Dedifferentiated amniotic fluid mesenchymal stem cell (primary cell): ENCODE measurements around the gene DLG4.

ENCODE experiments used
- DNase-seq: peaks from one replicate; pipeline ENCODE4 v3.0.0-alpha.2; 2016; ENCODE audit errors: extremely low spot score

DLG4 gene

DNA sequence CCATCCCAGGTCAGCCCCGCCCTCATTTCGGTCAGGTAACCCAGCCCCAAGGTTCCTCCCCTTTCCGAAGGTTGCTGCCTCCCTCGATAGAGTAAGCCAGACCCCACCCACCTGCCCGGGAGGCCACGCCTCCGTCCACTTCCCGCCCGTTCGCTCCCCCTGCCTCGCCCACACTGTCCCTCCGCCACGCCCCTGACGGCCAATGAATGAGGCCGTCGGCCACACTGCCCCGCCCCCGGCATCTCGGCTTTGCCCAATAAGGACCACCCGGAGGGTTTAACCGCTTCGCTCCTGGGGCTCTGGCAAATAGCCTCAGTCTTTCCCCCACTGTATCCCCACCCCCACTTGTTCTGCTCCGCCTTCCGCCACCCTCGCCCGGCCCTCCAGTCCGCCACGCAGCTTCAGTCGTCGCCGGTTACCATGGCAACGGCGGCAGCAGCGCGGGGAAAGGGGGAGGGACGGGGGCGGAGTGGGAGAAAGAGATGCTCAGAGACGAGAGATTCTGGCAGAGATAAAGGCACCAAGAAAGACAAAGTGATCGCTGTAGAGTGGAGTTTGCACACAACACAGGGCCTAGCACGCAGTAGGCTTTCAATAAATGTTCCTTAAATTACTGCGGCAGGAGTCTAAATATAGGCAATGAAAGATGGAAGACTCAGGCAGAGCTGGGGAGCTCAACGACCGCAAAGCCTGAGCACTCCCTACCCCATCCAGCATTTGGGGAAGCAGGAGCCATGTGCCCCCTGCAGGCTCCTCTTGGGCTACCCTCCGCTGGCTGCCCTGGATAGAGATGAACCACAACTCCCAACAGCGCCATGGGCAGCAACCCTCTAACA lies 5.1 kb downstream of the DLG4 start:
- peak; percentile 94 for DNase-seq

DNA sequence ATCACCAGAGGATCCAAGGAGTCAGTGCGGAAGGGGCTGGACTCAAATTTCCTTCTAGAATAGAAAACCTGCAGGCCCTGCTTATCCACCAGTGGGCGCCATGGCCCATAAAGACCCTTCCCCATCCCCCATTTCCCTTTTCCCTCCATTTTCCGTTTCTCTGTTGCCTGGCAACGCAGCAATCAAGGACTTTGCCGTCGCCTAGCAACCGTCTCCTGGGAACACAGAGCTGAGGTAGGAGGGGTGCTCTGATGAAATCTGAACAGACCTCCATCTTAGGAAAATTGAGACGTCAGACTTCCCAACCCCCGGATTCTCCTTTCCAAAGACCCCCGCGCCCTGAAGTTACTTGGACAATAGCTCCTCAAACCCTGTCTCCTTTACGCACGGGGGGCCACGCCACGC lies 5.7 kb downstream of the DLG4 start:
- peak; percentile 21 for DNase-seq

DNA sequence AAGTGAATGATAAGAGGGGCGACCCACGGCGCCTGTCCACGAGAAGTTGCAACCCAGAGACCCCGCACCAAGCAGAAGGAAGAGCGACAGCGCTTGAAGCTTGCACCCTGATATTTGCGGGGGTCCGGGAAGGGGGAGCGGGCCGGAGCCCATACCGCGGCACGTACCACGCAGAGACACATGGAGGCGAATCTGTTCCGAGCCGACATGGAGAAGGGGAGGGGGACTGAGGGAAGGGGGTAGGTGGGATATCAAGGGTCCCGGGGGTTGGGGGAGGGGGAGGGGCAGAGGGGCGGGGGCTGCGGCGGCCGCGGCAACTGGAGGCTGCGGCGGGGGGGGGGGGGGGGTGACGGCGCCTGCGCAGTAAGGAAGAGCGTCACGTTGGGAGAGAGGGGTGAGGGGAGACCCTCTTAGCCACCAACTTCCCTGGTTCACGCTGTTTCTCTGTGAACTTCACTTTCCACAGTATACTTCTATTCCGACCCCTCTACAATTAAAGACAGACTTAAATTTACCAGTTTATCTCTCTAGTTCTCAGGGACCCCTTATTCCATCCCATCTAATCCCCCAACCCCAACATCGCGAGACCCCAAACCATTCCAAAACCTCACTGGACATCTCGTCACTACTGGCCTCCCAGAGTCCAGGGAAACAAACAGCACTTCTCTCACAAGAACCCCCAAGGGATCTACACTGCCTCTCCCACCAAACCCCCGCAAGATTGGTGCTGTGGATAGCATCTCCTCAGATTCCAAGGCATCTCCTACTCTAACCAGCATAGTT lies 8.0 kb downstream of the DLG4 start:
- no peak for DNase-seq

DNA sequence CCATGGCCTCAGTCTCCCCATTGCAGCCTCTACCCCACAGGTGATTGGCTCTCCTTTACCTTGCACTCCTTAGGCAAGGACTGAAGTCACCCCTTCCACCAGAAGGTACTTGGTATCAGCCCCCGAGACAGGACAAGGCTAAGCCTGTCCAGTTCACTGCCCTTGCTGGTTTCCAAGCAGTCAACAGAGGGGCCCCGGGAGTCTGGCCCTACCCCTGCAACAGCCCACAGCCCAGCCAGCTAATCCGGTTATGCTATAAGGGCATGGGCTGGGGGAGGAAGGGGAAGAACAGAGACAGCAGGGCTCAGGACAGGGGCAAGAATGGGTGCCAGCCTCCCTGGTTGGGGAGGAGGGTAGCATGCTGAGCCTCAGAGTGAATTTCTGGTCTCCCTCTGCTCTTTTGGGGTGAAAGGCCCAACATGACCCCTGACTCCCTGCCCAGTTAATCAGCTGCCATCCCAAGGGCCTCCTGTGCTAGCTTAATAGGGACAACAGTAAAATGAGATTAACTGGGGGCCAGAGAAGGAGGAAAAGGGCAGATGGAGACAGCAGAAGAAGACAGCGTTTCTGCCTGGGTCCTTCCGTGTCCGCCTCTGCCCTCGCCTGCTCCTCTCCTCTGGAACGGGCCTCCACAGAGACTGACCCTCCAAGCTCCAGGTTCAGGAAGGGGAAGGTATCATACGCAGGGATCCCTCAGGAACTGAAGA lies 10.7 kb downstream of the DLG4 start:
- DNase-seq = no peak

DNA sequence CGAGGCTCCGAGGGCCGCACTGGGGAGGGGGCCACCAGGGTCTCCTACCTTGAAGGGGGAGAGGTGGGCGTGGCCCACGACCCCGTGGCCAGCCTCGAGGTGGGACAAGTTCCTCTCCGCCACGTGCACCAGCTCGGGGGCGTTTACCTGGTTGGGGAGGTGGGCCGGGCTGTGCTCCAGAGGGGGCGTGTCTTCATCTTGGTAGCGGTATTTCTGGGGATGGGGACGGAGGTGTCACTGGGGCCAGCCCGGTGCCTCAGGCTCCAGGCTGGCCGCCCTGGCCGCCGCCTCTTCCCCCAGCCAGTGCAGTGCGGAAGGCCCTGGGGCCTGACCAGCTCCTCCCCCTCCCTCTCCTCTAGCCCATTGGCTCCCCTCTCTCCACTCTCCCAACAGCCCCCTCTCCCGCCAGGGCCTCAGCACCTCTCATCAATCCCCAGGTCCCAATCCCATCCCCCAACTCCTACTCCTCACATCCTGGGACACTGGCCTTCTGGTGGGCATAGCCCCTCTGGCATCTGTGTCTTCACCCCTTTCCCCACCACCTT lies 11.5 kb downstream of the DLG4 start:
- no peak for DNase-seq

DNA sequence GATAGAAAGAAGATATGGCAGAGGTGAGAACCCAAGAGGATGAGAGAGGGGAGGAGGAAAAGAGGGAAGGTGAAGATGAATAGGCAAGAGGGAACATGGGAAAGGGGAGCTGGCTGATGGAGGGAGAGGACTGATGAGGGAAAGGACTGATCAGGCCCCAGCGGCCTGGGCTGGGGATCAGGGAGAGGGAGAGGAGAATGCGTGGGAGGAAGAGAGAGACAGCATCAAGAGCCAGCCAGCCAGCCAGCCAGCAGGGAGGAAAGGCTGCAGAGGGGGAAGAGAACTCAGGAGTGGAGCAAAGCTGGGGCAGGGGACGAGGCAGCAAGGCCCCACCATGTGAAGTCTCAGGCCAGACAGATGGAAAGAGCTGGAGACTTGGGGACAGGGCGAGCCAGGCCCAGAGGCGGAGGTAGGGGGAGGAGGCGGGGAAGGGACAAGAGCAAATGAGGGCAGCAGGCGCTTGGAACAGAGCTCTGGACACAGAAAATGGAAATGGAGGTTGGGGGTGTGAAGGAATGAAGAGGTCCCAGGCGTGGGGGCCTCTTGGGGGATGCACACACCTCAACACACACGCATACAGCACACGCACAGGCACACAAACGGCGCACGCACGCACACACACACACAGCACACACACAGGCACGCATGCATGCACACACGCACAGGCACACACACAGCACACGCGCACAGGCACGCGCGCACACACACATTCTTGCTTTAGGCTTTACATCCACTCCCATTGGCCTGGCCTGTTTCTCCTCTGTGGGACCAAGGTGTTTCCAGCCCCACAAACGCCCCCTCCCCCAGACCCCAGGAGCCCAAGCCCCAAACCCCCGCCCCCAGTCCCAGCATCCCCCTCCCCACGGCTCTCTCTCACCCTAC lies 12.3 kb downstream of the DLG4 start:
- DNase-seq = no peak

DNA sequence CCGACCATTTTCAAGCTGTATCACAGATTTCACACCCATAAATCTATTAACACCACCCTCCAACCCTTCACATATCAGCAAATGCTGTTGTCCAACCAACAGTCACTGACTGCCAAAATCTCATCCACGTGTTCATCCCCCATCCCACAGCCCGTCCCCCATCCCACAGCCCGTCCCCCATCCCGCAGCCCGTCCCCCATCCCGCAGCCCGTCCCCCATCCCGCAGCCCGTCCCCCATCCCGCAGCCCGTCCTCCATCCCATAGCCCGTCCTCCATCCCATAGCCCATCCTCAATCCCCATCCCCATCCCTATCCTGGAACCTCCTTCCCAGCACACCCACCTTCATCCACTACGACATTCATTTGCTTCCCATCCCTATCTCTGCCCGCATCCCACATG lies 14.1 kb downstream of the DLG4 start:
- DNase-seq = no peak

DNA sequence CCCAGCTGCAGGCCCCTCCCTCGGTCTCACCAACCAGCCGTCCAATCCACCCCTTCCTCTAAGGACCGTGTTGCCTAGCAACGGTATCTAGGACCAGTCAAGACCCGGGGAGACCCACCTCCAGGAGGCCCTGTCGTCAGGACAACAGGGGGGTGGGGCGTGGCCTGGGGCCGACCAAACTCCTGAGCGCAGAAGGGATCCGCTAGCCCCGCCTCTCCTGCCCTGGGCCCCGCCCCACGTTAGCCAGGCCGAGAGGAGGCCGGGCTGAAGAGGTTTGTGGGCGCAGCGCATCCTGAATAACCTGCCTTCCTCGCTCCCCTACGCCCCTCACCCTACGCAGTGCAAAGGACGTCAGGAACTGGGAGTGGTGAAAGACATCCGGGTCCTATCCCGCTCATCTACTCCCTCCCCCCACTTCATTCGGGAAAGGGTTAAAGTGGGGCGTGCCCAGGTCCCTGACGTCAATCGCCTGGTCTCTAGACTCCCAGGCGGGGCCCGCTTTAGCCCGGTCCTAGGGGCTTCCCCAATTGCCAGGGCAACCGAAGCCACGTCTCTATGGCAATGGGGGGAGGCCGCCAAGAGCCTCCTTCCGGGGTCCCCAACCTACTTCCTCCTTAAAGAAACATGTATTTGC lies 14.7 kb downstream of the DLG4 start:
- no peak for DNase-seq

DNA sequence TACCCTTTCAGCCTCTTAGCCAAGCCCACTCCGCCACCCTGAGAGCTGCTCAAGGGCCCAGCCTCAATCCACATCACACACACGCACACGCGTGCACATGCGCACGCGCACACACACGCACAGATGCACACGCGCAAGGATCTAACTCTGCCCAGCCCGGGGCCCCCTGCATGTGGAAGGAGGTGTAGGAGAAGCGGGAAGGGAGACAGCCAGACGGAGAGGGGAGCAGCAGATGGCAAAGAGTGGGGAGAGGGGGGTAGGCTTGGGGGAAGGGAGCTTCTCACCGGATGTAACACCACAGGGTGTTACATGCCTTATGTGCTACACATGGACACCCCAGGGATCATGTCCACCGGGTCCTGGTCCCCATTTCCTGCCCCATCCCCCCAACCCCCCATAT lies 15.3 kb downstream of the DLG4 start:
- no peak for DNase-seq

DNA sequence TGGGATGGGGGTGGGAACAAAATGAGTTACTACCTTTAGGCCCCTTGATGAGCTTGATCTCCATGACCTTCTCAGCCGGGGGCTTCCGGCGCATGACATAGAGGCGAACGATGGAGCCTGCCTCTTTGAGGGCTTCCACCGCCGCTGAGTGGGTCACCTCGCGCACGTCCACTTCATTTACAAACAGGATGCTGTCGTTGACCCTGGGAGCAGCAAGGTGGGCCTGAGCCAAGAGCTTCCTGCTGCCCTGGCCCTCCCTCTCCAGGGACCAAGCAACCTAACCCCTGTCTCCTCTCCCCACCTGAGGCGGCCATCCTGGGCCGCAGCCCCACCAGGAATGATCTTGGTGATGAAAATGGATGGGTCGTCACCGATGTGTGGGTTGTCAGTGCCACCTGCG lies 16.2 kb downstream of the DLG4 start:
- no peak for DNase-seq

DNA sequence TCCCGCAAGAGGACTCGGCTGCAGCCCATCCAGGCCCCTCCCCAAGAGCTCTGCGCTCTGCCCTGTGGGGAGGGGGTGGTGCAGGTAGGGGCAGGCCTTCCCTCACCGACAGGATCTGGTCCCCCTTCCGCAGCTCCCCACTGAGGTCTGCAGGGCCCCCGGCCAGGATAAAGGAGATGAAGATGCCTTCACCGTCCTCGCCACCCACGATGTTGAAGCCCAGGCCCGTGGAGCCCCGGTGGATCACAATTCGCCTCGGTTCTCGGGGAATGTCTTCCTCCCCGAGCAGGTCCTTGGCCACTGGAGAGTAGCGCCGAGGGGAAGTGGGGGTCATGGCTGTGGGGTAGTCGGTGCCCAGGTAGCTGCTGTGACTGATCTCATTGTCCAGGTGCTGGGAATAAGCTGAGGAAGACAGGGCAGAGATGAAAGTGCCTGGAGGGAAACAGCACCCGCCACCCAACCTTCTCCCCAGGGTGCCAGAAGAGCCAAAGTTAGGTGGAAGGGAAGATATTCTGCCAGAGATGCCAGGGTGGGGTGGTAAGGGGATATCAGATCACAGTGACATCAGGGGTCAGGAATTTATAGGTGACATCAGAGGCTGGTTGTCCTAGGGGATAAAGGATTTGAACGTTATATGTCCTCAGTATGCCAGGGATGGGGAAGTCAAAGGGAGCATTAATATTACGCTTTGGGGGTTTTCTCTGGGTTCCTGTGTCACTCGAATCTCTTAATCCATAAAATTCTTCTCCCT lies 22.8 kb downstream of the DLG4 start:
- no peak for DNase-seq

DNA sequence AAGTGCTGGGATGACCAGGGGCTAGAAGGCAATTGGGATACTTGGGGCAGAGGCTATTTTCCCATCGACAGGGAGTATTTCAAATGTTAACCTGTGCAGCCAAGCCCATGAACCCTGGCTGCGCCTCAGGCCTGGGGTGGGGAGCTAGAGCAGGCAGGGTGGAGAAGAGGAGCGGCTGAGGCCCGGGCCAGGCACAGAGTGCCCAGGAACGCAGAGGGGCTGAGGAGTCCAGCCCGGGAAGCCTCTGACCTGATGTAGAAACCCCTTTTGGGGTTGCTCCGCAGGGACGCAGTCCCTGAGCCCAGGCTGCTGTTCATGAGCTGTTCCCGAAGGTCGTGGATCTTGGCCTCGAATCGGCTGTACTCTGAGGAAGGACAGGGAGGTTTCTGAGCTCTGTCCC lies 23.7 kb downstream of the DLG4 start:
- no peak for DNase-seq

DNA sequence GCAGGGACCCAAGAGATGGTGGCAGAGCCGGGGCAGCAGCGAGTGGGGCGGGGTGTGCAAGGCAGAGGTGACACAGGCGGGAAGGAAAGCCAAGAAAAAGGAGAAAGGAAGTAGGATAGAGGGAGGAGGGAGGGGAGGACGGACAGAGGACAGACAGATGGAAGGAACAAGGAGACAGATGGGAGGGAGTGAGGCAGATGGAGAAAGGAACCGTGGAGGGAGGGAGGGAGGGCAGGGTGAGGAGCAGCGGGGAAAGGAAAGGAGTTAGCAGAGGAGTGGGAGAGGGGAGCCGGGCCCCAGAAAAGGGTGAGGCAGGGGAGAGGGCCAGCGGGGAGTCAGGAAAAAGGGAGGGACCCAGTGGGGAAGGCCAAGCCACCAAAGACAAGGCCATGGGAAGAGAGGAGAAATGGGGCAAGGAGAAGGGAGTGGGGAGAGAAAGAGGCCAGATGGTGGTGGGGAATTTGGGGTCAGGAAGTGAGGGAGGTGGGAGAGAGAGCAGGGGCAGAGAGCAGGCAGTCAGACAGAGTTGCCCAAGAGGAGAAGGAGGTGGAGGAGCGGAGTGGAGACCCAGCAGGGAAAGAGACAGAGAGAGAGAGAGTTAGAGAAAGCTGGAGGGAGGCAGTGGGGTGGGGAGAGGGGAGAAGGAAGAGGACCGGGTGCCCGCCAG lies 27.2 kb downstream of the DLG4 start:
- DNase-seq = no peak

DNA sequence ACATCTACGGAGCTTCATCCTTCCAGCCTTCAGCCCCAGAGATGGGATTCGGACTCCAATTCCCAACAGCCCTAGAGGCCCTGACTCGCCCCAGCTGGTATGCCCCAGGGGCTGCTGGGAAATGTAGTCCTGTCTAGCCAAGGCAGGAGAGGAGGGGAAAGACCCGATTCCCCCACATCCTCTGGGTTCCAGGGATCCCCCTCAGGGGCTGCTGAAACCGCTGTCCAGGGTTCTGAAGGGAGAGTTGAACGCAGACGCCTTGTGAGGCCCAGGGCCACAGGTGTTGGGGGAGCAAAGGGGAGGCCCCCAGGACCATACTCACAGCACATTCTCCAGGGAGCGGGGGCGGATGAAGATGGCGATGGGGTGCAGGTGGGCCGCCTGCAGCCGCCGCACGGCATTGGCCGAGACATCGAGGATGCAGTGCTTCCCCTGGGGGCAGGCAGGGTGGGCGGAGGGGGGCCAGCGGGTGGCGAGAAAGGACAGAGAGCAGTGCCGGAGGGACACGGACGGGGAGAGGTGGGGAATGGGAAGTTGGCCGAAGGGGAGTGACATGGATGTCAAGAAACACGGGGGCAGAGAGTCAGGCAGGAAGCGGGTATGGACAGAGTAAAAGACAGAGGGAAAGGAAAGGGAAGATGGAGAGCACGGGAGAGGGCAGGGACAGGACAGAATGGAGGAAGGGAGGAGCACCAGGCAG lies 27.9 kb downstream of the DLG4 start:
- no peak for DNase-seq

DNA sequence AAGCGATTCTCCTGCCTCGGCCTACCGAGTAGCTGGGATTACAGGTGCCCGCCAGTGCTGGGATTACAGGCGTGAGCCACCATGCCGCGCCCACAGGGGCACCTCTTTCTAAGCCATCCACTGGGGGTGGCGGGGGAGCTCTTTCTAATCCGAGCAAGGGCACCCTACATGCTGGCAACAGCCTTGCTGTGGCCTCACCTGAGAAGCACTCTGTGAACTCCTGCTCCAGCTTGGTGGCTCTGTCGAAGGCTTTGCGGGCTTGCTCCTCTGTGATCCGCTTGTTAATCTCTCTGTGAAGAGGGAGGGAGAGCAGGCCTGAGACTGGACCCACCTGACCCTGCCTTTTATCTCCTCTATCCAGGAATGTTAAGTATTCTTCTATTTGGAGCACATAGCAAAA lies 28.6 kb downstream of the DLG4 start:
- no peak for DNase-seq

DNA sequence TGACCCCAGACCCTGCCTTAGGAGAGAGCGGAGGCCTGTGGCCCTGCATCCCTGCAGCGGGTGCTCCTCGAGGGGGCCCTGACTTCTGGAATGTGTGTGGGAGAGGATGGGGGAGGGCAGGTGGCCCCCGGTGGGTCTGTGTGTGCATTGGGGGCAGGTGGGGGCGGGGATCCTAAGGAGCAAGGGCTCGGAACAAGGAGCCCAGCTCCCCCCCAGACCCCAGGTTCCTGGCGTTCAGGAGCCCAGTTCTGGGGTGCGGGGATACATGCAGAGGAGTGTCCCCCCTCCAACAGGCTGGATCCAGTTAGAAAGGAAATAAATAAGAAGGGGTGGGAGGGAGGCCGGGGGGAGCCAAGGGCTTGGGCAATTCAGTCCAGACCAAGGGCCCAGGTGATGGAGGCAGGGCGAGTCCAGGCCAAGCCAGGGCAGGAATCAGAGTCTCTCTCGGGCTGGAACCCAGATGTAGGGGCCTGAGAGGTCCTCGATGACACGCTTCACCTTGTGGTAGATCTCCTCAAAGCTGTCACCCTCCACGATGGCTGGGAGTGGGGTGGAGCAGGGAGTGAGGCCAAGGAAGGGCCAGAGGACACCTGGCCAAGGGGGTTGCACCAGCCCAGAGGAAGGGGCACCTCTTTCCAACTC lies 29.2 kb downstream of the DLG4 start:
- DNase-seq = no peak

DNA sequence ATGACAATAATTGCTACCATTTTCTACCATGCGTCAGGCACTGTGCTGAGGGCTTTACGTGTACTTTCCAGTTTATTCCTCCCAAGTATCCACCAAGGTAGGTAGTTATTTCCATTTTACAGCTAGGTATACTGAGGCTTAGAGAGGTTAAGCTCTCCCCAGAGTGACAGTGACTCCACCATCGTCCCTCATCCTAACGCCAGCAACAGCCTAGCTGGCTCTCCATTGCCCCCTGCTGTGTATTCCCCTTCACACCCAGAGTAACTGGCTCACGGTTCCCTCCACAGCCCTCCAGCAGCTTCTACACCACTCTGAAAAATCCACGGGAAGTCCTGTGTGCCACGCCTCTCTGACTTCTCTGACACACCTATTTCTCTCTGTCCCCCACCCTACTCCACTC lies 33.4 kb downstream of the DLG4 start:
- no peak for DNase-seq

DNA sequence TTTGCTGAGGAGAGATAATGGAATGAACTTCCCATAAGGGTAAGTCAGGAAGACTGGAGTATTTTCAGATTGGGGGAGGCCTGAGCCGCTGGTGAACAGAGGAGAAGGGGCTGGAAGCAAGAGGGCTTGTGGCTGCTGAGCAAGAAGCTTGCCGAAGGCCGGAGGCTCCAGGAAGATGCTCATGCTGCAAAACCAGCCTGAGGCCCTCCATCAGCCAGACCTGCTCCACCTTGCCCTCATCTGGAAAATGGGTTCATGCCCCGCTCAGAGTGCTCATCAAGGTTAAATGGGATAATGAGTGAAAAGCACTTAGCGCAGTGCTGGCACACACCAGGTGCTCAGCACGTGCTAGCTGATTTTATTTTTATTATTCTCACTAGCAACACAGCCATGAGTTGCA lies 35.0 kb downstream of the DLG4 start:
- no peak for DNase-seq
